ENCODE data around the gene CSNK2B. TPM values are rescaled to one million over a fixed set of nuclear protein-coding genes. Genes with fewer than 3 reads are reported as not detected.

CSNK2B gene
- total RNA-seq, 2 donors from 2014 or later, result 208 to 209 TPM

DNA sequence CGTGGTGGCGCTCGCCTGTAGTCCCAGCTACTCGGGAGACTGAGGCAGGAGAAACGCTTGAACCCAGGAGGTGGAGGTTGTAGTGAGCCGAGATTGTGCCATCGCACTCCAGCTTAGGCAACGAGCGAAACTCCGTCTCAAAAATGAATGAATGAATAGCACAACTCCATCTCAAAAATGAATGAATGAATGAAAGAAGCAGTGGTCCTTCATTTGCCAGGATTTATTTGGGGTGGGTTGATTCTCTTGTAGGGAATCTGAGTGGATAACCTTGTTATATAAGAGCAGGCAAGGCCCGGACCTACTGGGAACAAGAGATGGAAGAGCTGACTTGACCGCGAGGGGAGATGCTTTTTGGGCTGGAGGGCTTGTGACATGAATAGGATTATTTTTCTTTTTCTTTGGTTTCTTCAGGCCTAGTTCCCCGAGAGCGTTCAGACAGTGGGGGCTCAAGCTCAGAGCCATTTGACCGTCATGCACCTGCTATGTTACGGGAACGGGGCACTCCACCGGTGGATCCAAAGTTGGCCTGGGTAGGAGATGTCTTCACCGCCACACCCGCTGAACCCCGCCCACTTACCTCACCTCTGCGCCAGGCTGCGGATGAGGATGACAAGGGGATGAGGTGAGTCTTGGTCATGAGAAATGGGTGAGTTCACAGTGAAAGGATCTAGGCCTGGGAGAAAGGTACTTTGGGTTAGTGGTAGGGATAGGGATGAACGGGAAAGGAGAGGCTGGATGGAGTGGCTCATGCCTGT, 35.5 kb upstream of the CSNK2B start:
- Mint-ChIP-seq H3K36me3 (ENCODE audit: insufficient read depth in 2 of 2) (peaks cover 24 to 59% of the 10 kb centered on the region in 2 donors), H3K4me1 (ENCODE audit: low read depth) (peaks cover 23% of the 10 kb centered on the region), H3K9me3 (no peaks in the 10 kb centered on the region), H3K27me3 (ENCODE audit: low read depth) (no peaks in the 10 kb centered on the region), H3K27ac (no peak overlapping the region), H3K4me3 (no peak overlapping the region)
- ATAC-seq (replicated peaks in 1 of 2), result no peak
- no peak for DNase-seq

- peaks cover 21% of the 10 kb centered on the region for H3K4me1 Mint-ChIP-seq (ENCODE audit: low read depth)
- DNase-seq (no peak), ATAC-seq (replicated peaks in 1 of 2) (no peak)
- no peaks in the 10 kb centered on the region for H3K27me3 Mint-ChIP-seq (ENCODE audit: low read depth)
- H3K27ac Mint-ChIP-seq, result no peak overlapping the region
- H3K9me3 Mint-ChIP-seq, result no peaks in the 10 kb centered on the region
- H3K36me3 Mint-ChIP-seq (ENCODE audit: insufficient read depth in 2 of 2), result peaks cover 23 to 58% of the 10 kb centered on the region in 2 donors
- no peak overlapping the region for H3K4me3 Mint-ChIP-seq
Observed at GRCh38 chr6:31631209-31631608, 34.7 kb upstream of the CSNK2B start.

DNA sequence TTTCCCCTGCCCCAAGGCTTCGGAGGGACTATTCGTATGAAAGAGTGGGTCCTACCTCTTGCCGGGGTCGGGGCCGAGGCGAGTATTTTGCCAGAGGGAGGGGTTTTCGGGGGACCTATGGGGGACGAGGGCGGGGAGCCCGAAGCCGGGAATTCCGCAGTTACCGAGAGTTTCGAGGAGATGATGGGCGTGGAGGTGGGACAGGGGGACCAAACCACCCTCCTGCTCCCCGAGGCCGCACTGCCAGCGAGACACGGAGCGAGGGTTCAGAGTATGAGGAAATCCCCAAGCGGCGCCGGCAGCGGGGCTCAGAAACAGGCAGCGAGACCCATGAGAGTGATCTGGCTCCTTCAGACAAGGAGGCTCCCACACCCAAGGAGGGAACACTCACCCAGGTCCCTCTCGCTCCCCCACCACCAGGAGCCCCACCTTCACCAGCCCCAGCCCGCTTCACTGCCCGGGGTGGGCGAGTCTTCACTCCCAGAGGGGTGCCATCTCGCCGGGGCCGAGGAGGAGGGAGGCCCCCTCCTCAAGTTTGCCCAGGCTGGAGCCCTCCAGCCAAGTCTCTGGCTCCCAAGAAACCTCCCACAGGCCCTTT, 34.1 kb upstream of the CSNK2B start:
- Mint-ChIP-seq H3K4me3 (no peak overlapping the region), H3K36me3 (ENCODE audit: insufficient read depth in 2 of 2) (peaks cover 21 to 53% of the 10 kb centered on the region in 2 donors), H3K9me3 (no peaks in the 10 kb centered on the region), H3K27me3 (ENCODE audit: low read depth) (no peaks in the 10 kb centered on the region), H3K27ac (no peak overlapping the region), H3K4me1 (ENCODE audit: low read depth) (peaks cover 21% of the 10 kb centered on the region)
- DNase-seq, result no peak
- no peak for ATAC-seq (replicated peaks in 1 of 2)

- ATAC-seq (replicated peaks in 1 of 2), result no peak
- H3K4me3 Mint-ChIP-seq, result no peak overlapping the region
- H3K9me3 Mint-ChIP-seq, result no peaks in the 10 kb centered on the region
- no peak overlapping the region for H3K27ac Mint-ChIP-seq
- DNase-seq, result no peak
- H3K36me3 Mint-ChIP-seq (ENCODE audit: insufficient read depth in 2 of 2), result peaks cover 17 to 52% of the 10 kb centered on the region in 2 donors
- H3K27me3 Mint-ChIP-seq (ENCODE audit: low read depth), result no peaks in the 10 kb centered on the region
- peaks cover 21% of the 10 kb centered on the region for H3K4me1 Mint-ChIP-seq (ENCODE audit: low read depth)
Observed at GRCh38 chr6:31632279-31632946, 33.5 kb upstream of the CSNK2B start.

- Mint-ChIP-seq H3K4me3 (no peak overlapping the region), H3K27ac (no peak overlapping the region), H3K4me1 (ENCODE audit: low read depth) (peaks cover 21% of the 10 kb centered on the region), H3K36me3 (ENCODE audit: insufficient read depth in 2 of 2) (peaks cover 14 to 44% of the 10 kb centered on the region in 2 donors), H3K9me3 (no peaks in the 10 kb centered on the region), H3K27me3 (ENCODE audit: low read depth) (no peaks in the 10 kb centered on the region)
- DNase-seq (no peak), ATAC-seq (replicated peaks in 1 of 2) (no peak)
Observed at GRCh38 chr6:31633447-31633846, 32.4 kb upstream of the CSNK2B start.

GRCh38 chr6:31634131-31634530, 31.7 kb upstream of the CSNK2B start:
- H3K4me3 Mint-ChIP-seq, result no peak overlapping the region
- no peaks in the 10 kb centered on the region for H3K9me3 Mint-ChIP-seq
- H3K4me1 Mint-ChIP-seq (ENCODE audit: low read depth), result peaks cover 21% of the 10 kb centered on the region
- DNase-seq (no peak), ATAC-seq (replicated peaks in 1 of 2) (no peak)
- peak overlapping the region; percentile 39 for H3K27ac Mint-ChIP-seq
- H3K36me3 Mint-ChIP-seq (ENCODE audit: insufficient read depth in 2 of 2), result peaks cover 14 to 47% of the 10 kb centered on the region in 2 donors
- no peaks in the 10 kb centered on the region for H3K27me3 Mint-ChIP-seq (ENCODE audit: low read depth)

- Mint-ChIP-seq H3K27me3 (ENCODE audit: low read depth) (no peaks in the 10 kb centered on the region), H3K27ac (no peak overlapping the region), H3K4me3 (no peak overlapping the region), H3K36me3 (ENCODE audit: insufficient read depth in 2 of 2) (peaks cover 11 to 40% of the 10 kb centered on the region in 2 donors), H3K9me3 (no peaks in the 10 kb centered on the region), H3K4me1 (ENCODE audit: low read depth) (peaks cover 25% of the 10 kb centered on the region)
- ATAC-seq (replicated peaks in 1 of 2) (no peak), DNase-seq (no peak)
Observed at GRCh38 chr6:31634969-31635575, 30.8 kb upstream of the CSNK2B start.

DNA sequence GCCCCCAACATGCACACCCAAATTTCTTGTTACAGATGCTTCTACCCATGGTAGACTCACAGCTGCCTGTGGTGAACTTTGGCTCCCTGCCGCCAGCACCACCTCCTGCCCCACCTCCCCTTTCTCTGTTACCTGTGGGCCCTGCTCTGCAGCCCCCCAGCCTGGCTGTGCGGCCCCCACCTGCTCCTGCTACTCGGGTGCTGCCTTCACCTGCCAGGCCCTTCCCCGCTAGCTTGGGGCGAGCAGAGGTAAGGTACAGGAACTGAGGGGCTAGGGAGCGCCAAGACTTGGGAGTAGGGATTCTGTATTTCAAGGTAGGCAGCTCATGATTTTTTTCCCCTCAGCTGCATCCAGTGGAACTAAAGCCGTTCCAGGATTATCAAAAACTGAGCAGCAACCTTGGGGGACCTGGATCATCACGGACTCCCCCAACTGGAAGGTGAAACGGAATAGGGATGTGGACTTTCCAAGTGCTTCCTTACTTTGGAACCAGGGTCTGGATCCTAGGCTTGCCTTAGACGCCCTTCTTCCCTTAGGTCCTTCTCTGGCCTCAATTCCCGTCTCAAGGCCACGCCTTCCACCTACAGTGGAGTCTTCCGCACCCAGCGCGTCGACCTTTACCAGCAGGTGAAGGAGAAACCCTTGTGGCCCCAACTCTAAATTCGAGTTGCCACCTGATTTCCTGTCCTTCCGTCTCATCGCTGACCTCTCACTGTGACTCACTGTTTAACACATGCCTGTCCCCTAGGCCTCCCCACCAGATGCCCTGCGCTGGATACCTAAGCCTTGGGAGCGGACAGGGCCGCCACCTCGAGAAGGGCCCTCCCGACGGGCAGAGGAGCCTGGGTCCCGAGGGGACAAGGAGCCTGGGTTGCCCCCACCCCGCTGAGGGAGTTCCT, 28.9 kb upstream of the CSNK2B start:
- no peak for ATAC-seq (replicated peaks in 1 of 2)
- Mint-ChIP-seq H3K9me3 (no peaks in the 10 kb centered on the region), H3K27me3 (ENCODE audit: low read depth) (no peaks in the 10 kb centered on the region), H3K4me1 (ENCODE audit: low read depth) (peaks cover 10% of the 10 kb centered on the region), H3K36me3 (ENCODE audit: insufficient read depth in 2 of 2) (peaks cover 5 to 28% of the 10 kb centered on the region in 2 donors), H3K27ac (no peak overlapping the region), H3K4me3 (no peak overlapping the region)
- DNase-seq, result no peak

DNA sequence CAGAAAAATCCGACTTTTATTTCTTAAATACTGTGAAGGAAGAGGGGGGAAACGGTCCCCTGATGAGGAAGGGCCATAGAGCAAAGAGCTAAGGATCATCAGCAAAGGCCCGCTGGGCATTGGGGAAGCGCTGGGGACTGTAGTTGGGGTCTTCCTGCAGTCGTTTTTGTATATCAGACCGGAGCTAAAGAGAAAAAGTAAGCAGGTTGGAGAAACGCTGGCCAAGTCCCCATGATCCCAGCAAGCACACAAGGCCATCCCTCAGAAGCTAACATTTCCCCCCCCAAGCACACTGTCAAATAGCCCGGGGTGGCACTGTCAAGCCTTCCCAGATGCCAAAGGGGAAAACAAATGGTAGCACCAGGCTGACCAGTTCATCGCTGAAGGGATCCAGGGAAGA, 26.8 kb upstream of the CSNK2B start:
- DNase-seq, result no peak
- ATAC-seq (replicated peaks in 1 of 2), result no peak
- Mint-ChIP-seq H3K9me3 (no peaks in the 10 kb centered on the region), H3K4me1 (ENCODE audit: low read depth) (peaks cover 7% of the 10 kb centered on the region), H3K36me3 (ENCODE audit: insufficient read depth in 2 of 2) (peaks cover 4 to 14% of the 10 kb centered on the region in 2 donors), H3K4me3 (peak overlapping the region in 1 of 2 donors; percentile 9), H3K27ac (peak overlapping the region; percentile 64), H3K27me3 (ENCODE audit: low read depth) (no peaks in the 10 kb centered on the region)

- peak overlapping the region; percentile 66 for H3K27ac Mint-ChIP-seq
- H3K4me3 Mint-ChIP-seq, result no peak overlapping the region
- peak in 1 of 2 donors; percentile 32 for ATAC-seq (replicated peaks in 1 of 2)
Observed at GRCh38 chr6:31639449-31639861, 26.4 kb upstream of the CSNK2B start.

DNA sequence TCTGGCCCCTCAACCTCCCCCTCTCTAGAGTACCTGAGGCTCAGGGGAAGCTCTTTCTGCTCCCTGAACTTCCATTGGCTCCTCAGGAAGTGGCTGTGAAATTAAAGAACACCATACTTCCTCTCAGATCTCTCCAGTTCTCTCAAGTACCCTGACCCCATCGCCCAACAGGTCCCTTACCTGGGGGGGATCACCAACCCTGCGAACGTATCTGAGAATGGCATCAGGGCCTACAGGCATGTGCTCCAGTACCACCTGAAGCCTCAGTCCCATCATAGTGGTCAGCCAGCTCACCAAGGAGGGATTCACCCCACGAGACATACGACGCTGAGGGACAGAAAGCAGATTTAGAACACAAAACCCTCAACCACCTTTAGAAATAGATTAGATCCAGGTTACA, 25.3 kb upstream of the CSNK2B start:
- ATAC-seq (replicated peaks in 1 of 2), result no peak
- Mint-ChIP-seq H3K27me3 (ENCODE audit: low read depth) (no peaks in the 10 kb centered on the region), H3K9me3 (no peaks in the 10 kb centered on the region), H3K4me1 (ENCODE audit: low read depth) (peaks cover 5% of the 10 kb centered on the region), H3K36me3 (ENCODE audit: insufficient read depth in 2 of 2) (peaks cover 2 to 19% of the 10 kb centered on the region in 2 donors), H3K4me3 (no peak overlapping the region), H3K27ac (peak overlapping the region; percentile 43)
- no peak for DNase-seq

More at GRCh38 chr6:31639449-31639861, 26.4 kb upstream of the CSNK2B start:
- H3K9me3 Mint-ChIP-seq, result no peaks in the 10 kb centered on the region
- peaks cover 5% of the 10 kb centered on the region for H3K4me1 Mint-ChIP-seq (ENCODE audit: low read depth)
- DNase-seq, result no peak
- no peaks in the 10 kb centered on the region for H3K27me3 Mint-ChIP-seq (ENCODE audit: low read depth)
- peaks cover 4 to 15% of the 10 kb centered on the region in 2 donors for H3K36me3 Mint-ChIP-seq (ENCODE audit: insufficient read depth in 2 of 2)

DNA sequence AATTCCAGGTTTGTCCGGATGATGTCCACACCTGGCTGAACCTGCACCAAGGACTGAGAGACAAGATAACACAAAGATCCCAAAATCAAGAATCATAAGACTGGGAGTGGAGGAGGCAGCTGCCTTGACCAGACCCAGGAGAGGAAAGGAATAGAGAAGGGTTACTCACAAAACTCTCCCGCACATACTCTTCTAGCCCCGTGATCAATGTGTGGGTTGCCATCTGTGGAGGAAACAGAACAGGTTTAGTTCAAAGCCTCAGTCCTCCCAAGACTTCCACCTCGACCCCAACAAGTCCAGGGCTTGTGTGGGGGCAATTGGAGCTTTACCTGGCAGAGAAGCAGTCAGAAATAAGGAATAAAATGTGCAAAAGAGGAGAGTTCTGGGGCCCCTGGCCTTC, 24.5 kb upstream of the CSNK2B start:
- no peak for ATAC-seq (replicated peaks in 1 of 2)
- H3K27ac Mint-ChIP-seq, result peak overlapping the region; percentile 34

More for the DNA sequence above, 24.5 kb upstream of the CSNK2B start:
- no peak for DNase-seq
- no peaks in the 10 kb centered on the region for H3K27me3 Mint-ChIP-seq (ENCODE audit: low read depth)
- H3K36me3 Mint-ChIP-seq (ENCODE audit: insufficient read depth in 2 of 2), result peaks cover 1 to 16% of the 10 kb centered on the region in 2 donors
- no peak overlapping the region for H3K4me3 Mint-ChIP-seq
- H3K4me1 Mint-ChIP-seq (ENCODE audit: low read depth), result peaks cover 5% of the 10 kb centered on the region
- H3K9me3 Mint-ChIP-seq, result no peaks in the 10 kb centered on the region

Data from activated T-cell treated with anti-CD3 and anti-CD28 coated beads, Interleukin-2, amount 50 U/mL, for 72 hours (primary cell).